ENCODE data around the gene SLC4A7. TPM values are rescaled to one million over a fixed set of nuclear protein-coding genes. Genes with fewer than 3 reads are reported as not detected.

SLC4A7 gene
- total RNA-seq, 8 experiments from 2014 or later = 40.3 to 187 (median 67.5) TPM

- 50 to 100% (median 66%) methylated on average over 1 to 7 of the region's 7 CpGs for WGBS, 10 experiments
- no peaks in the 10 kb centered on the region for H3K4me1 ChIP-seq (replicated peaks in 1 of 2)
- ATAC-seq (replicated peaks in 6 of 8) = peak in 1 of 8 experiments; percentile 51
- in situ Hi-C loops (cut with MboI; ENCODE audit: low pct_unique_long_range_greater_than_20kb in 2 of 9, low sequenced_read_pairs in 9 of 9, unreplicated experiment in 9 of 9) = loop anchor here in 1 of 9 experiments (25.0 kb wide), 1 partner anchor 327 kb away; no protein-coding TSS in a partner anchor
- H3K27ac ChIP-seq = no peak overlapping the region
- no peak overlapping the region for H3K4me3 ChIP-seq
Observed at GRCh38 chr3:27360113-27361078, 123.8 kb downstream of the SLC4A7 start.

DNA sequence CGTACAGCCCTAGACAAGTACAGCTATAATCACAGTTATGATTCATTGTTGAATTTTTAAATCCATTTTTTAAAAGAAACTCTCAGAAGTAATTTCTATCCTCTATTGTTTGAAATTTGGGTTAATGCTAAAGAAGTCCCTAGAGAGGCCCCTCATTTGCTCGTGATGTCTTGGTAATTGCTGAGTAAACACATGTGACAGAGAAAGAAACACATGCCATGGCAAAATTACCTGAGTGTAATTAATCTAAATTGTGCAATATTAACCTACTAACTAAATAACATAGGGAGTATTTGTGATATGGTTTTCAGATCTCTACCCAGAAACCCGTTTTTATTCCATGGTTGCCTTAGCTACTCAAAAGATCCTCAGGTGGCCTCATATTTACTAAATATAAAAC, 125.8 kb downstream of the SLC4A7 start:
- WGBS, 10 experiments = 46 to 100% (median 85%) methylated on average over 1 to 3 of the region's 3 CpGs; no CpG with 5 or more reads in 1 of the 10 experiments
- Histone ChIP-seq H3K4me3 (no peak overlapping the region), H3K27ac (no peak overlapping the region), H3K4me1 (replicated peaks in 1 of 2) (no peaks in the 10 kb centered on the region)
- in situ Hi-C loops (cut with MboI; ENCODE audit: low pct_unique_long_range_greater_than_20kb in 2 of 9, low sequenced_read_pairs in 9 of 9, unreplicated experiment in 9 of 9) = loop anchor here in 1 of 9 experiments (25.0 kb wide), 1 partner anchor 329 kb away; no protein-coding TSS in a partner anchor
- ATAC-seq (replicated peaks in 6 of 8) = no peak

- in situ Hi-C loops (cut with MboI; ENCODE audit: low pct_unique_long_range_greater_than_20kb in 2 of 9, low sequenced_read_pairs in 9 of 9, unreplicated experiment in 9 of 9) = loop anchor here in 1 of 9 experiments (25.0 kb wide), 1 partner anchor 330 kb away; no protein-coding TSS in a partner anchor
- Histone ChIP-seq H3K4me1 (replicated peaks in 1 of 2) (no peaks in the 10 kb centered on the region), H3K27ac (no peak overlapping the region), H3K4me3 (no peak overlapping the region)
- peak in 4 of 8 experiments; percentile 72 to 91 (median 81) for ATAC-seq (replicated peaks in 6 of 8)
- 0 to 67% (median 17%) methylated on average over 1 of the region's 1 CpG; no CpG with 5 or more reads in 3 of the 10 experiments for WGBS, 10 experiments
Observed at GRCh38 chr3:27357665-27358258, 126.4 kb downstream of the SLC4A7 start.

DNA sequence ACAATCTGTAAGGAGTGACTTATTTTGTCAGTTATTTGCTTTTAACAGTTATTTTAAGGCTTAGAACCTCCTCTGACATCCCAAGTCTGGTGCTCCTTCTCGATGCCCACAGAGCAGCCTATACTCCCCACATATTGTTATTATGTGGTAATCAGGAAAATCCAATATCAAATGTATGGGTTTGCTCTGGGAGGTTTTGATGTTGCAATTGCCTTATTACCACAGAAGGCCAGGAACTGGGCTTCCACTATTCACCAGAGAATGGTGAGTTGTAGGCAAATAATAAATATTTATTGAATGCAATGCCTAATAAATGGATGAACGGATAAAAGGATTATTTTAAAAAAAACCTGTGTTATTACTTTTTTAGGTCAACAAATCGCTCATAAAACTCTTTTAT, 127.2 kb downstream of the SLC4A7 start:
- WGBS, 10 experiments = 8 to 87% (median 62%) methylated on average over 1 to 3 of the region's 3 CpGs
- no peak for ATAC-seq (replicated peaks in 6 of 8)

GRCh38 chr3:27354588-27355203, 129.5 kb downstream of the SLC4A7 start:
- WGBS, 10 experiments = 42 to 93% (median 76%) methylated on average over 1 to 3 of the region's 4 CpGs; no CpG with 5 or more reads in 3 of the 10 experiments
- in situ Hi-C loops (cut with MboI; ENCODE audit: low pct_unique_long_range_greater_than_20kb in 2 of 9, low sequenced_read_pairs in 9 of 9, unreplicated experiment in 9 of 9) = loop anchor here in 1 of 9 experiments (25.0 kb wide), 1 partner anchor 333 kb away; no protein-coding TSS in a partner anchor
- ATAC-seq (replicated peaks in 6 of 8) = peak in 2 of 8 experiments; percentile 13 to 16

More for the DNA sequence above, 127.2 kb downstream of the SLC4A7 start:
- Histone ChIP-seq H3K4me1 (replicated peaks in 1 of 2) (no peaks in the 10 kb centered on the region), H3K27ac (no peak overlapping the region), H3K4me3 (no peak overlapping the region)
- in situ Hi-C loops (cut with MboI; ENCODE audit: low pct_unique_long_range_greater_than_20kb in 2 of 9, low sequenced_read_pairs in 9 of 9, unreplicated experiment in 9 of 9) = loop anchor here in 1 of 9 experiments (25.0 kb wide), 1 partner anchor 330 kb away; no protein-coding TSS in a partner anchor

DNA sequence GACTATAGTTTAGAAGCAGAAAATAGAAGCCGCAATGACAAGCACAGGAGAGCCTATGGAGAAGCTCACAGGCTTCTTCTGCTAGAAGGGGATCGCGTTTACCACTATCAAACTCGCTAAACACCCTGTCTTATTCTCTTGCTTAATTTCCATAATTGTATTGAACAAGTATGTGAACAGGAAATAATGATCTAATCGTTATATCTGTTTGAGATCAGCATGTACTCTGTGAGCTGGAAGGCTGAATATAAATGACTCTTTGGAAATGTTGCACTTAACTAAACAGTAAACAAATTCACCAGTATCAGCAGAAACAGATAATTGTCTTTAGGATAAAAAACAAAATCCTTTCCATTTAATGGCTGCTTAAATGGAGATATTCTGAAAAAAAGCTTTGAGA, 130.0 kb downstream of the SLC4A7 start:
- Histone ChIP-seq H3K4me3 (no peak overlapping the region), H3K27ac (no peak overlapping the region), H3K4me1 (replicated peaks in 1 of 2) (no peaks in the 10 kb centered on the region)
- in situ Hi-C loops (cut with MboI; ENCODE audit: low pct_unique_long_range_greater_than_20kb in 2 of 9, low sequenced_read_pairs in 9 of 9, unreplicated experiment in 9 of 9) = loop anchor here in 1 of 9 experiments (25.0 kb wide), 1 partner anchor 333 kb away; no protein-coding TSS in a partner anchor
- no peak for ATAC-seq (replicated peaks in 6 of 8)
- WGBS, 10 experiments = 0 to 100% (median 77%) methylated on average over 1 to 5 of the region's 5 CpGs

More at GRCh38 chr3:27354588-27355203, 129.5 kb downstream of the SLC4A7 start:
- Histone ChIP-seq H3K27ac (no peak overlapping the region), H3K4me3 (no peak overlapping the region), H3K4me1 (replicated peaks in 1 of 2) (no peaks in the 10 kb centered on the region)

- in situ Hi-C loops (cut with MboI; ENCODE audit: low pct_unique_long_range_greater_than_20kb in 2 of 9, low sequenced_read_pairs in 9 of 9, unreplicated experiment in 9 of 9) = loop anchor here in 1 of 9 experiments (25.0 kb wide), 1 partner anchor 334 kb away; no protein-coding TSS in a partner anchor
- WGBS, 10 experiments = 0 to 100% (median 80%) methylated on average over 1 of the region's 1 CpG; no CpG with 5 or more reads in 1 of the 10 experiments
- Histone ChIP-seq H3K27ac (no peak overlapping the region), H3K4me1 (replicated peaks in 1 of 2) (no peaks in the 10 kb centered on the region), H3K4me3 (no peak overlapping the region)
- no peak for ATAC-seq (replicated peaks in 6 of 8)
Observed at GRCh38 chr3:27353221-27353620, 131.0 kb downstream of the SLC4A7 start.

DNA sequence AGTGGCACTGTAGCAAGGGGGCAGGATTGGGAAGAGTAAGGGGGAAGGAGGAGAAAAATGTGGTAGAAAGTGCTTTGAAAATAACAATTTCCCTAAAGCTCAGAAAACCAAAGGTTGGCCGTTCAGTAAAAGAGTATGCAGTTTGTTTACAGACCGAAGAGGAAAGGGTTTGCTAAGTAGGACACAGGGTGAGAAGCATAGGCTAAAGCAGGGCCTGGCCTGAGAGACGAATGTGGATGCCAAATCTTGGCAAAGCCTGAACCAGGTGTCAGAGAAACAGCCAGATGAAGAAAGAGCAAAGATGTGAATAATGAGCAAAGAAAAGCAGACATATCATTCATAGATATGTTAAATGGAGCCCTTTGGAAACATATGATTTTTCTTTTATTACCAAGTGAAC, 132.1 kb downstream of the SLC4A7 start:
- Histone ChIP-seq H3K27ac (no peak overlapping the region), H3K4me1 (replicated peaks in 1 of 2) (no peaks in the 10 kb centered on the region), H3K4me3 (no peak overlapping the region)
- ATAC-seq (replicated peaks in 6 of 8) = no peak
- in situ Hi-C loops (cut with MboI; ENCODE audit: low pct_unique_long_range_greater_than_20kb in 2 of 9, low sequenced_read_pairs in 9 of 9, unreplicated experiment in 9 of 9) = loop anchor here in 1 of 9 experiments (25.0 kb wide), 1 partner anchor 335 kb away; no protein-coding TSS in a partner anchor
- 43 to 89% (median 74%) methylated on average over 1 to 3 of the region's 3 CpGs for WGBS, 10 experiments

GRCh38 chr3:27349832-27350231, 134.4 kb downstream of the SLC4A7 start:
- no peak overlapping the region for H3K27ac ChIP-seq
- no peaks in the 10 kb centered on the region for H3K4me1 ChIP-seq (replicated peaks in 1 of 2)
- in situ Hi-C loops (cut with MboI; ENCODE audit: low pct_unique_long_range_greater_than_20kb in 2 of 9, low sequenced_read_pairs in 9 of 9, unreplicated experiment in 9 of 9) = loop anchor here in 2 of 9 experiments (25.0 kb wide), 1 partner anchor 337 kb away; no protein-coding TSS in a partner anchor
- no peak overlapping the region for H3K4me3 ChIP-seq
- 79 to 100% (median 96%) methylated on average over 1 to 3 of the region's 3 CpGs; no CpG with 5 or more reads in 3 of the 10 experiments for WGBS, 10 experiments
- ATAC-seq (replicated peaks in 6 of 8) = no peak

DNA sequence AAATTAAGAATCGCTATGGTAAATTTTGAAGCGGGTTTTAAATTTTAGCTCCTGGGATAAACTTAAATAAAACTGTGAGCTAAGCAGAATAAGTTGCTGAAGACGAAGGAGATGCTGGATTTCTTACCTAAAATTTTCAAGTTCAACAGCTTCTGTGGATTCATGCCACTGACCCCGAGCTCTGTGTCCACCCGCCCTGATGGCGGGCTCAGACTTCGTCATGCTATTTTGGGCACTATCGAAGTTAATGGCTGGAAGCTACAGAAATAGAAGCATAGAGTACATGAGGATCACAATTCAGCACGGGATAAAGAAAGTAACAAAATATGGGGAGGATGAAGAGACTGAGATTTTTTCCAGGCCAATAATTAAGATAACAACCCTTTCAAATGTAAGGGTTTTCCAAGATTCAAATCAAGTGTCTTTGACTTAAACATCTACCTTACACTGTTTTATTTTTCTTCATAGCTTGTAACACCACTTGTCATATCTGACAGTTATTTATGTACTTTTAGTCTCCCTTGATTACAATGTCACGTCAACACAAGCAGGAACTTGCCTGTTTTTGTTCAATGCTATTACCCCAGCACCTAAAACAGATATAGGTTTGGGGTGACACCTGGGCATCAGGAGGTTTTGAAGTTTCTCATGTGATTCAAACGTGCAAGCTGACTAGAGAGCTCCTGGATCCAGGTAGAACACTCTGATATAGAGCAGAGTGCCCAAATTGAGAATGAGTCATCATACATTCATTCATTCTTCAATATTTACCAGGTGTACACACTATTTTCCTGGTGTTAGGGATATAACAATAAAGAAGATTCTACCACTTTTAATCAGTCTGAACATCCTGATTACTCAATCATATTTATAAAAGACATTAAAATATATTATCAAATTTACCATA, 138.0 kb downstream of the SLC4A7 start:
- WGBS, 10 experiments = 50 to 100% (median 78%) methylated on average over 1 to 11 of the region's 11 CpGs
- no peaks in the 10 kb centered on the region for H3K4me1 ChIP-seq (replicated peaks in 1 of 2)
- in situ Hi-C loops (cut with MboI; ENCODE audit: low pct_unique_long_range_greater_than_20kb in 2 of 9, low sequenced_read_pairs in 9 of 9, unreplicated experiment in 9 of 9) = loop anchor here in 1 of 9 experiments (25.0 kb wide), 1 partner anchor 341 kb away; no protein-coding TSS in a partner anchor
- no peak overlapping the region for H3K4me3 ChIP-seq
- no peak for ATAC-seq (replicated peaks in 6 of 8)
- H3K27ac ChIP-seq = no peak overlapping the region

GRCh38 chr3:27345493-27345892, 138.7 kb downstream of the SLC4A7 start:
- Histone ChIP-seq H3K4me3 (no peak overlapping the region), H3K4me1 (replicated peaks in 1 of 2) (no peaks in the 10 kb centered on the region), H3K27ac (no peak overlapping the region)
- WGBS, 10 experiments = 44 to 95% (median 83%) methylated on average over 1 to 4 of the region's 5 CpGs; no CpG with 5 or more reads in 1 of the 10 experiments
- in situ Hi-C loops (cut with MboI; ENCODE audit: low pct_unique_long_range_greater_than_20kb in 2 of 9, low sequenced_read_pairs in 9 of 9, unreplicated experiment in 9 of 9) = loop anchor here in 1 of 9 experiments (25.0 kb wide), 1 partner anchor 342 kb away; no protein-coding TSS in a partner anchor
- ATAC-seq (replicated peaks in 6 of 8) = no peak
